Astrocyte (in vitro differentiated cells and primary cell): ENCODE data around the gene ISG20L2. TPM values are rescaled to one million over a fixed set of nuclear protein-coding genes. Genes with fewer than 3 reads are reported as not detected.

Source experiments
- DNase-seq: peaks from one replicate; pipeline ENCODE4 v3.0.0-alpha.2; 2010; ENCODE audit warnings: low read depth
- FAIRE-seq: peaks from 2 replicates; lab custom pipeline; 2011; peaks lifted over from hg19 to GRCh38; lab: Jason Lieb, UNC
- H2AFZ ChIP-seq: 2 replicates; pipeline ENCODE4 v1.6.0; 2012; ENCODE audit warnings: low read depth, low read length, inconsistent platforms
- H3K27ac ChIP-seq: 2 replicates; pipeline ENCODE4 v1.5.1; 2011; ENCODE audit warnings: low read depth, low read length, inconsistent platforms
- H3K27me3 ChIP-seq: 2 replicates; pipeline ENCODE4 v1.6.0; 2011; ENCODE audit warnings: low read length, inconsistent platforms; ENCODE audit not compliant: insufficient read depth
- H3K36me3 ChIP-seq: 2 replicates; pipeline ENCODE4 v1.5.1; 2011; ENCODE audit warnings: low read length, inconsistent platforms; ENCODE audit not compliant: insufficient read depth
- H3K4me1 ChIP-seq: 2 replicates; pipeline ENCODE4 v1.5.1; 2011; ENCODE audit warnings: low read length, inconsistent platforms; ENCODE audit not compliant: insufficient read depth
- H3K4me2 ChIP-seq: 2 replicates; pipeline ENCODE4 v1.6.0; 2012; ENCODE audit warnings: low read length, inconsistent platforms
- H3K4me3 ChIP-seq: 2 replicates; pipeline ENCODE4 v1.5.1; 2011; ENCODE audit warnings: low read depth, mild to moderate bottlenecking, low read length, inconsistent platforms; ENCODE audit not compliant: insufficient read depth
- H3K79me2 ChIP-seq: 2 replicates; pipeline ENCODE4 v1.6.0; 2012; ENCODE audit warnings: mild to moderate bottlenecking, low read length, inconsistent platforms; ENCODE audit not compliant: insufficient read depth
- H3K9ac ChIP-seq: 2 replicates; pipeline ENCODE4 v1.6.0; 2012; ENCODE audit warnings: mild to moderate bottlenecking, low read length, inconsistent platforms
- H3K9me3 ChIP-seq: 2 replicates; pipeline ENCODE4 v1.5.1; 2012; ENCODE audit warnings: low read depth, mild to moderate bottlenecking, low read length, inconsistent platforms; ENCODE audit not compliant: insufficient read depth
- H4K20me1 ChIP-seq: 2 replicates; pipeline ENCODE4 v1.6.0; 2012; ENCODE audit warnings: low read length, inconsistent platforms; ENCODE audit not compliant: insufficient read depth
- H3K27ac Mint-ChIP-seq: one replicate; pipeline ENCODE4 v1.8.0; 2021; ENCODE audit warnings: mild to moderate bottlenecking, mixed read lengths; ENCODE audit not compliant: unreplicated experiment
- H3K27me3 Mint-ChIP-seq: one replicate; pipeline ENCODE4 v1.8.0; 2021; ENCODE audit warnings: low read depth, mixed read lengths; ENCODE audit not compliant: unreplicated experiment
- H3K36me3 Mint-ChIP-seq: one replicate; pipeline ENCODE4 v1.8.0; 2021; ENCODE audit warnings: low read depth, mixed read lengths; ENCODE audit not compliant: unreplicated experiment
- H3K4me1 Mint-ChIP-seq: one replicate; pipeline ENCODE4 v1.8.0; 2021; ENCODE audit warnings: low read depth, mixed read lengths; ENCODE audit not compliant: unreplicated experiment
- H3K4me3 Mint-ChIP-seq: one replicate; pipeline ENCODE4 v1.8.0; 2021; ENCODE audit warnings: mild to moderate bottlenecking, moderate library complexity, mixed read lengths; ENCODE audit not compliant: unreplicated experiment
- H3K9me3 Mint-ChIP-seq: one replicate; pipeline ENCODE4 v1.8.0; 2021; ENCODE audit warnings: mild to moderate bottlenecking, mixed read lengths; ENCODE audit not compliant: unreplicated experiment
- CTCF ChIP-seq: IDR thresholded peaks from 2 replicates; pipeline ENCODE4 v1.5.1; 2011; ENCODE audit warnings: low read depth, mild to moderate bottlenecking, inconsistent platforms, low read length, moderate library complexity; ENCODE audit not compliant: insufficient read depth
- EZH2 ChIP-seq: IDR thresholded peaks from 2 replicates; pipeline ENCODE4 v1.6.1; 2012; ENCODE audit warnings: mild to moderate bottlenecking, low read length, inconsistent platforms; ENCODE audit not compliant: insufficient read depth
- total RNA-seq: library from RNA; stranded (reverse); gene quantifications from 2 replicates; pipeline ENCODE4 v1.2.1, GENCODE V29; 2021

ISG20L2 gene
- total RNA-seq, 1 donor from 2014 or later, result 33.4 TPM

- Histone ChIP-seq H2AFZ (no peak overlapping the region), H3K36me3 (no peaks in the 10 kb centered on the region), H3K79me2 (peaks cover 65% of the 10 kb centered on the region), H3K4me3 (peak overlapping the region; percentile 86), H3K27me3 (no peaks in the 10 kb centered on the region), H3K4me1 (peaks cover 51% of the 10 kb centered on the region), H3K9me3 (no peaks in the 10 kb centered on the region), H3K4me2 (peak overlapping the region; percentile 99), H3K27ac (peak overlapping the region; percentile 100), H3K9ac (peak overlapping the region; percentile 91), H4K20me1 (no peaks in the 10 kb centered on the region)
- TF ChIP-seq EZH2 (no peak), CTCF (no peak)
- Mint-ChIP-seq H3K4me1 (peaks cover 34% of the 10 kb centered on the region), H3K27ac (peak overlapping the region; percentile 91), H3K9me3 (no peaks in the 10 kb centered on the region), H3K4me3 (peak overlapping the region; percentile 97), H3K27me3 (no peaks in the 10 kb centered on the region), H3K36me3 (peaks cover 2% of the 10 kb centered on the region)
- no peak for DNase-seq
- FAIRE-seq, result no peak
Measured at GRCh38 chr1:156750711-156751450, 22.3 kb upstream of the ISG20L2 start.

- peak overlapping the region; percentile 99 for H3K4me2 ChIP-seq
- DNase-seq (no peak), FAIRE-seq (no peak)
- no peak for TF ChIP-seq CTCF
- TF ChIP-seq EZH2, result no peak
- no peaks in the 10 kb centered on the region for H4K20me1 ChIP-seq
- peaks cover 2% of the 10 kb centered on the region for H3K36me3 Mint-ChIP-seq
- H3K9me3 Mint-ChIP-seq, result no peaks in the 10 kb centered on the region
- peaks cover 41% of the 10 kb centered on the region for H3K4me1 Mint-ChIP-seq
- peak overlapping the region; percentile 91 for H3K9ac ChIP-seq
- H3K79me2 ChIP-seq, result peaks cover 71% of the 10 kb centered on the region
- H3K4me3 Mint-ChIP-seq, result peak overlapping the region; percentile 97
- no peaks in the 10 kb centered on the region for H3K27me3 Mint-ChIP-seq
- H3K36me3 ChIP-seq, result no peaks in the 10 kb centered on the region
- peaks cover 56% of the 10 kb centered on the region for H3K4me1 ChIP-seq
- H3K9me3 ChIP-seq, result no peaks in the 10 kb centered on the region
- peak overlapping the region; percentile 100 for H3K27ac ChIP-seq
- H2AFZ ChIP-seq, result no peak overlapping the region
- H3K27ac Mint-ChIP-seq, result peak overlapping the region; percentile 91
- H3K27me3 ChIP-seq, result no peaks in the 10 kb centered on the region
- peak overlapping the region; percentile 86 for H3K4me3 ChIP-seq
Measured at GRCh38 chr1:156750191-156750672, 21.7 kb upstream of the ISG20L2 start.
